Endothelial cell of umbilical vein (primary cell): ENCODE results near the gene CFAP43. TPM values are rescaled to one million over a fixed set of nuclear protein-coding genes. Genes with fewer than 3 reads are reported as not detected.

Experiments used
- BruUV-seq: library from RNA; stranded (reverse); fragments of 400-500 nt; replicated peaks from 2 replicates; lab custom pipeline; 2021; lab: Mats Ljungman, UMichigan
- CTCF ChIA-PET: fragments of 300-600, 350-600 bp; sonication (Branson Sonifier 250); formaldehyde crosslinking; loops from one replicate; lab custom pipeline; 2021; ENCODE audit warnings: antibody characterized with exemption, inconsistent platforms; lab: Charles Lee
- POLR2A ChIA-PET: fragments of 300-600, 350-600 bp; sonication (Branson Sonifier 250); formaldehyde crosslinking; loops from one replicate; lab custom pipeline; 2021; ENCODE audit warnings: antibody characterized with exemption, inconsistent platforms; lab: Charles Lee
- DNase-seq: peaks from one replicate; pipeline ENCODE4 v3.0.0-alpha.2; 2011; ENCODE audit warnings: low read depth, low spot score
- FAIRE-seq: peaks from 2 replicates; lab custom pipeline; 2011; peaks lifted over from hg19 to GRCh38; lab: Jason Lieb, UNC
- H2AFZ ChIP-seq: 2 replicates; pipeline ENCODE4 v1.6.0; 2012; ENCODE audit warnings: low read depth, low read length, control low read depth, inconsistent platforms
- H3K27ac ChIP-seq: 2 replicates; pipeline ENCODE4 v1.5.1; 2011; ENCODE audit warnings: low read depth, mild to moderate bottlenecking, control low read depth, low read length, moderate library complexity; ENCODE audit not compliant: insufficient read depth
- H3K27me3 ChIP-seq, 2 experiments: 2 replicates each; pipeline versions ENCODE4 v1.6.0 to v1.6.1; 2011; ENCODE audit warnings: low read length in 2 of 2, mixed read lengths in 1 of 2; ENCODE audit not compliant: control insufficient read depth in 2 of 2, insufficient read depth in 2 of 2
- H3K36me3 ChIP-seq, 2 experiments: 2 replicates in 1 of 2; 3 replicates in 1 of 2; pipeline ENCODE4 v1.5.1; 2011; ENCODE audit warnings: low read length in 2 of 2, mild to moderate bottlenecking in 1 of 2, moderate library complexity in 1 of 2; ENCODE audit not compliant: control insufficient read depth in 2 of 2, insufficient read depth in 2 of 2; ENCODE audit errors: extremely low read depth in 1 of 2
- H3K4me1 ChIP-seq: 3 replicates; pipeline ENCODE4 v1.5.1; 2011; ENCODE audit warnings: mild to moderate bottlenecking, low read length; ENCODE audit not compliant: control insufficient read depth, insufficient read depth; ENCODE audit errors: extremely low read depth
- H3K4me2 ChIP-seq: 2 replicates; pipeline ENCODE4 v1.6.1; 2011; ENCODE audit warnings: low read length, control low read depth, mixed read lengths; ENCODE audit not compliant: insufficient read depth
- H3K4me3 ChIP-seq, 3 experiments: fragments of 200-600 bp in 1 of 3; sonication (generic), shearing (Covaris generic) in 1 of 3; replicated peaks in 1 of 3; 2 replicates each; pipeline ENCODE4 v1.5.1; 2011 to 2016; ENCODE audit warnings: control low read depth in 3 of 3, low read length in 3 of 3, mild to moderate bottlenecking in 2 of 3, inconsistent platforms in 1 of 3, low read depth in 1 of 3, moderate library complexity in 1 of 3; ENCODE audit not compliant: insufficient read depth in 1 of 3
- H3K79me2 ChIP-seq: 2 replicates; pipeline ENCODE4 v1.6.0; 2012; ENCODE audit warnings: low read length, inconsistent platforms; ENCODE audit not compliant: control insufficient read depth, insufficient read depth
- H3K9ac ChIP-seq: replicated peaks from 2 replicates; pipeline ENCODE3; 2011; ENCODE audit warnings: low read length, control low read depth; ENCODE audit not compliant: insufficient read depth; ENCODE audit errors: extremely low read depth
- H3K9me1 ChIP-seq: replicated peaks from 3 replicates; pipeline ENCODE4 v1.6.0; 2011; ENCODE audit warnings: mild to moderate bottlenecking, low read length; ENCODE audit not compliant: control insufficient read depth, insufficient read depth; ENCODE audit errors: extremely low read depth
- H3K9me3 ChIP-seq: replicated peaks from 2 replicates; pipeline ENCODE4 v1.5.1; 2012; ENCODE audit warnings: low read length, inconsistent platforms; ENCODE audit not compliant: control insufficient read depth, insufficient read depth
- H4K20me1 ChIP-seq: replicated peaks from 2 replicates; pipeline ENCODE3; 2011; ENCODE audit warnings: mild to moderate bottlenecking, low read length; ENCODE audit not compliant: control insufficient read depth, insufficient read depth; ENCODE audit errors: extremely low read depth
- CTCF ChIP-seq, 2 donors: IDR thresholded peaks; 1 replicate in 1 of 2; 2 replicates in 1 of 2; pipeline ENCODE4 v1.5.1; 2011; ENCODE audit warnings: low read length in 2 of 2, mild to moderate bottlenecking in 2 of 2, moderate library complexity in 2 of 2, control low read depth in 1 of 2, inconsistent platforms in 1 of 2, low read depth in 1 of 2; ENCODE audit not compliant: insufficient read depth in 1 of 2; ENCODE audit errors: extremely low read depth in 1 of 2
- EZH2 ChIP-seq: IDR thresholded peaks from 2 replicates; pipeline ENCODE4 v1.6.1; 2012; ENCODE audit warnings: borderline replicate concordance, low read depth, mild to moderate bottlenecking, moderate library complexity, low read length, inconsistent platforms; ENCODE audit not compliant: severe bottlenecking
- FOS ChIP-seq: IDR thresholded peaks from 2 replicates; pipeline ENCODE4 v1.6.1; 2011; ENCODE audit warnings: mild to moderate bottlenecking, low read length, moderate library complexity, borderline replicate concordance; ENCODE audit not compliant: insufficient read depth
- GATA2 ChIP-seq: IDR thresholded peaks from 2 replicates; pipeline ENCODE4 v1.7.0; 2011; ENCODE audit warnings: low read depth, mild to moderate bottlenecking, moderate library complexity, mixed read lengths, low read length; ENCODE audit not compliant: insufficient read length, insufficient read depth
- JUN ChIP-seq: IDR thresholded peaks from 2 replicates; pipeline ENCODE4 v1.6.1; 2011; ENCODE audit warnings: borderline replicate concordance, low read depth; ENCODE audit not compliant: insufficient read length, insufficient read depth
- MAX ChIP-seq: IDR thresholded peaks from 2 replicates; pipeline ENCODE4 v1.6.1; 2011; ENCODE audit not compliant: insufficient read depth, insufficient read length
- MYC ChIP-seq: IDR thresholded peaks from one replicate; pipeline ENCODE4 v1.6.1; 2011; ENCODE audit warnings: mild to moderate bottlenecking, low read depth, low read length
- POLR2A ChIP-seq: IDR thresholded peaks from 2 replicates; pipeline ENCODE4 v1.6.1; 2012; ENCODE audit warnings: low read depth, mild to moderate bottlenecking, control low read depth, low read length
- POLR2AphosphoS5 ChIP-seq: IDR thresholded peaks from 2 replicates; pipeline ENCODE4 v1.6.1; 2012; ENCODE audit warnings: low read depth, mild to moderate bottlenecking, control low read depth, low read length, moderate library complexity; ENCODE audit not compliant: insufficient read depth
- dilution Hi-C: fragments of 300-500 bp; cut with MboI; formaldehyde crosslinking; loops from one replicate; pipeline ENCODE4 v1.15.0; 2019; ENCODE audit warnings: low sequenced_read_pairs; ENCODE audit not compliant: extremely low pct_ligation_motif_present
- intact Hi-C: fragments of 100-400 bp; cut with micrococcal nuclease; formaldehyde crosslinking; loops from one replicate; pipeline ENCODE4 v1.10.0; 2022
- polyA plus RNA-seq, 4 experiments: library from polyadenylated mRNA; depleted of rRNA in 3 of 4; stranded (reverse) in 3 of 4; unstranded in 1 of 4; fragments of >200 nt; gene quantifications; 2 replicates each; pipeline versions ENCODE4 v1.2.1 to v1.2.3, GENCODE V29; 2011 to 2012; ENCODE audit warnings: missing spikeins in 1 of 4
- total RNA-seq: library from RNA; stranded (reverse); gene quantifications from 2 replicates; pipeline ENCODE4 v1.2.3, GENCODE V29; 2021

The CFAP43 gene
- total and polyA plus RNA-seq, 2 donors (not counting 3 experiments of a cell fraction or from before 2014, with no cell fraction given): 0.04 TPM; not detected in 1

DNA sequence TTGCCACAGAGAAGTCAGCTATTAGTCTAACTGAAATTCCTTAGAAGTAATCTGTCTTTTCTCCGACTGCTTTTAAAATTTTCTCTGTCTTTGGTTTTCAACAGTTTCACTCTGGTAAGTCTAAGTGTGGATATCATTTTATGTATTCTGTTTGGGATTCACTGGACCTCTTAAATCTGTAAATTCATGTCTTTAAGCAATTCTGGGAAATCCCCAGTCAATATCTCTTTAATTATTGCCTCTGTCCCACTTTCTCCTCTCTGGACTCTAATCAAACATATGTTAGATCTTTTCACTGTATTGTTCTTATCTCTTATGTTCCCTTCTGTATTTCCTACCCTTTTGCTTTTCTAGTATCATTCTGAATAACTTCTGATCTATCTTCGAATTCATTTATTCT is 29.9 kb downstream of the CFAP43 start:
- DNase-seq: no peak
- Histone ChIP-seq H3K9me1 (no peaks in the 10 kb centered on the region), H3K27me3 (peaks cover 0 to 6% of the 10 kb centered on the region in 2 experiments), H3K27ac (no peak overlapping the region), H3K9ac (no peak overlapping the region), H3K36me3 (no peaks in the 10 kb centered on the region), H3K4me2 (no peak overlapping the region), H2AFZ (no peak overlapping the region), H4K20me1 (no peaks in the 10 kb centered on the region), H3K9me3 (no peaks in the 10 kb centered on the region), H3K79me2 (no peaks in the 10 kb centered on the region), H3K4me3 (no peak overlapping the region), H3K4me1 (no peaks in the 10 kb centered on the region)
- dilution Hi-C loops (no loop called here), intact Hi-C loops (no loop called here)
- BruUV-seq: no TSS peak
- no peak for TF ChIP-seq MAX
- TF ChIP-seq GATA2: no peak
- no peak for TF ChIP-seq CTCF (IDR thresholded peaks at IDR 0.05; ENCODE audit: extremely low read depth in 1 of 2, insufficient read depth in 1 of 2, low read depth in 1 of 2, low read length in 2 of 2)
- no peak for TF ChIP-seq MYC
- TF ChIP-seq POLR2A: no peak
- no peak for TF ChIP-seq JUN
- no peak for TF ChIP-seq FOS
- no peak for TF ChIP-seq EZH2
- no peak for TF ChIP-seq POLR2AphosphoS5
- FAIRE-seq: no peak
- POLR2A ChIA-PET: no interaction called here
- CTCF ChIA-PET: no interaction called here
